ENCODE data around the gene GMCL2.

GRCh38 chr5:178155065-178155464, 32.1 kb downstream of the GMCL2 start:
- no peak for TF ChIP-seq CTCF (IDR thresholded peaks at IDR 0.05)
- no peak for TF ChIP-seq POLR2A (IDR thresholded peaks at IDR 0.05)
- TF ChIP-seq POLR2AphosphoS5 (IDR thresholded peaks at IDR 0.05): no peak
- no peak for TF ChIP-seq EP300 (IDR thresholded peaks at IDR 0.05)

All from gastroesophageal sphincter (tissue), 3 donors.